IMR-90 (cell line): ENCODE results near the gene PRDM15. TPM values are rescaled to one million over a fixed set of nuclear protein-coding genes. Genes with fewer than 3 reads are reported as not detected.

Experiments used
- microRNA-seq, 2 experiments: library from miRNA; stranded (forward) in 1 of 2; unstranded in 1 of 2; fragments of 10-50 nt in 1 of 2; fragments of <30 nt in 1 of 2; gene quantifications in 1 of 2; microRNA quantifications in 1 of 2; one replicate each; pipeline versions ENCODE3 to v1.1.0; 2013 to 2020; ENCODE audit not compliant: insufficient read depth in 1 of 2, insufficient read length in 1 of 2, unreplicated experiment in 1 of 2
- polyA plus RNA-seq, 3 experiments: library from polyadenylated mRNA; depleted of rRNA; stranded (reverse); fragments of >200 nt; gene quantifications; 2 replicates each; pipeline ENCODE4 v1.2.3, GENCODE V29; 2012; ENCODE audit warnings: low replicate concordance in 1 of 3
- small RNA-seq, 5 experiments: library from RNA; depleted of rRNA; stranded (forward); fragments of <200 nt; gene quantifications; one replicate each; pipeline ENCODE3, GENCODE V24; 2012
- total RNA-seq: library from RNA; depleted of rRNA; stranded (reverse); fragments of >200 nt; gene quantifications from 2 replicates; pipeline ENCODE4 v1.2.3, GENCODE V29; 2012; rRNA removed

PRDM15 gene
- total and polyA plus RNA-seq, 2 of the 4 experiments (the other 2 are of a cell fraction), result 7.3 to 8.8 TPM

Small RNAs within 50 kb of the gene (microRNA-seq; reads per million reads assigned to microRNA genes)
- not detected for gene RF00334 (ENCODE audit: insufficient read depth, insufficient read length)

Small RNAs within 50 kb of the gene (small RNA-seq; reads per million reads assigned to genes)
- 0 to 0.08 (median 0) reads per million in 5 experiments for gene RF00334

Other genes with a start within 250 kb of the PRDM15 start
- gene RIPK4, start 112.3 kb downstream of the PRDM15 start, total RNA-seq, result under 0.01 TPM in 2 replicates
- 0.03 TPM in 1 of 2 replicates, not detected in the other for gene RIPK4, start 112.3 kb downstream of the PRDM15 start, polyA plus RNA-seq (2012; rRNA removed)
- gene C2CD2, start 74.7 kb upstream of the PRDM15 start, total RNA-seq, result 19.4 and 25.3 TPM in 2 replicates
- gene C2CD2, start 74.7 kb upstream of the PRDM15 start, polyA plus RNA-seq (2012; rRNA removed), result 10.6 and 15.6 TPM in 2 replicates
- gene ZBTB21, start 131.0 kb upstream of the PRDM15 start, total RNA-seq, result 12.0 and 13.6 TPM in 2 replicates
- 6.8 and 7.8 TPM in 2 replicates for gene ZBTB21, start 131.0 kb upstream of the PRDM15 start, polyA plus RNA-seq (2012; rRNA removed)
- gene UMODL1, start 192.0 kb upstream of the PRDM15 start, total RNA-seq, result not detected in 2 replicates
- 0.02 TPM in 1 of 2 replicates, not detected in the other for gene UMODL1, start 192.0 kb upstream of the PRDM15 start, polyA plus RNA-seq (2012; rRNA removed)